ENCODE results near the gene SFXN3.

- TF ChIP-seq POLR2A (IDR thresholded peaks at IDR 0.05): no peak
- no peak for TF ChIP-seq CTCF (IDR thresholded peaks at IDR 0.05)
These were observed 42.9 kb upstream of the SFXN3 start for GRCh38 chr10:100988166-100988565.

Data from lower leg skin (tissue), 3 donors.